Measurements from ENCODE around the gene ANKS1B. TPM values are rescaled to one million over a fixed set of nuclear protein-coding genes. Genes with fewer than 3 reads are reported as not detected.

The ANKS1B gene
- polyA plus RNA-seq, 1 donor: 4.8 TPM

DNA sequence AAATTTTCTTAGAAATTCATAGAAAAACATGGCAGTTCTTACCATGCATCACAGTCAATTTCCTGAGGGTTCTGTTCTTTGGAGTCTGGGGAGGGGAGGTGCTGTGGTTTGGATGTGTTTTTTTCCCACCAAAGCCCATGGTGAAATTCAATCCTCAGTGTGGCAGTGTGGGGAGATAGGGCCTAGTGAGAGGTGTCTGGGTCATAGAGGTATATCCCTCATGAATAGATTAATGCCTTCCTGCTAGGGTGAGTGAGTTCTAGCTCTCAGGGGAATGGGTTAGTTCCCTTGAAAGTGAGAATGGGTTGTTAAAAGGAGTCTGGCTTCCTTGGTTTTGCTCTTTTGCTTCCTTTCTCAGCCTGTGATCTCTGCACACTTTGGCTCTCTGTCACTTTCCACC, 1061.9 kb downstream of the ANKS1B start:
- no peak for DNase-seq

DNA sequence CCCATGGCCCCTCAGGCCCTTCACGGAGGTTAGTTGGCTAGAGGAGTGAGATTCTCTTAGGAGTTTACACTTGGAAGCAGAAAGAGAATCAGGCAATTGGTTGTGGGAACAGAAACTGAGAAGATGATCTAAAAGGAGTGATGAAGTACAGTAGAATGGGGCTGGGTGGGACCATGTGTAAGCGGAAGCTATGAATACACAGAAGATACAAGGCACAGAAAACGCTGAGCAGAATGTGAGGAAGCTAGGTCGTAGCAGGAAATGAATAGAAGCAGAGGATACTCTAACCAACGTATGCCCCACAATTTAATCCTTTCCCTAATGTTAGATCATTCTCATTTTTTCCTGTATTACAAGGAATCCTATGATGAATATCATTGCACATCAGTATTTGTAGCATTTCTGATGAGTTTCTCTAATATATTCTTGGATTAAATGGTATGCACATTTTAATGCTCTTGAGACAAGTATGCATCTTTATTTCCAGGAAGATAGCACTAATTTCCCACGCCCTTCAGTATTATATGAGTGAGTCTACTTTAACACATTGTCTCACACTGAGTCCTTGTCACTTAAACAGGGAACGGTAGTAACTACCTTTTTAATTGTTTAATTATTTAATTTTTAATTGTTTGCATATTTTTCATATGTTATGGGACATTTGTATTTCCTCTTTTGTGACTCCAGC, 1066.4 kb downstream of the ANKS1B start:
- no peak for DNase-seq

DNA sequence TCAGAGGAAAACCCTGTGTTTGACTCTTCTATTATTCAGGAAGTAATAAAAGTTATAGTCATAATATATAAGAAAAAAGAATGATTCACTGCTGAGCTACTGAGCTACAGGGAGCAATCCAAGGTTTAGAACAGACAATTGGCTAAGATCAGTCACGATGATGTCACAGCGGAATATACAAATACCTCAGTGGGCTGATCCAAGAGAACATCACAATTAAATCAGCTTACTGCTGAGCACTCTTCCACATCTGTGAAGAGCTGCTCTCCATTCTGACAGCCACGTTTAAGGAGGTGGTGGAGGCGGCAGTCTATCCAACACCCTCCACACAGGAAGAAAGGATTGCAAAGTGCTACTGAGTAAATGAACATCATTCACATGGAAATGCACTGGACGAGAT, 1068.6 kb downstream of the ANKS1B start:
- no peak for DNase-seq

DNA sequence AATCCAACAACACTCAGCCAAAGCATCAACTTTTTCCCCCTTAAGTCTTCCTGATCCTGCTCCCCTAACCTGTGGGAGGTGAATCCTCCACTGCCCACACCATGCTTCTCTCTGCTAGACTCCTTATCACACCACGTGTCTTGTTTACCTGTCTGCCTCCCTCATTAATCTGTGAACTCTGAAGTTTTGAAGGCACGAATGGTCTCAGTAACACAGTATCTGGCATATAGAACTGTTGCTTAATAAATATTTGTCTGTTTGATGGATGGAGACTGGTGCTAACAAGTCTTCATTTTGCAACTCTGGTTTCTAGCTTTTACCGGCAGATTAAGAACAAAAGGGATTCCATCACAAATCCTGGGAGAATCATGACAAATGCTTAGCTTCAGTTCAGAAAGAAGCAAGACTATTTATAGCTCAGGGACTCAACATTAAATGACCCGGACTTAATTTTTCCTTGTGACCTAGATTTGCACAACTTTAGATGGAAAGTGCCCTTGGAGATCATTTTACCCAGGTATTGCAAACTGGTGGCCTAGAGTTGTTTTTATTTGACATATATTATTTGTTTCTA, 1072.2 kb downstream of the ANKS1B start:
- DNase-seq: no peak

DNA sequence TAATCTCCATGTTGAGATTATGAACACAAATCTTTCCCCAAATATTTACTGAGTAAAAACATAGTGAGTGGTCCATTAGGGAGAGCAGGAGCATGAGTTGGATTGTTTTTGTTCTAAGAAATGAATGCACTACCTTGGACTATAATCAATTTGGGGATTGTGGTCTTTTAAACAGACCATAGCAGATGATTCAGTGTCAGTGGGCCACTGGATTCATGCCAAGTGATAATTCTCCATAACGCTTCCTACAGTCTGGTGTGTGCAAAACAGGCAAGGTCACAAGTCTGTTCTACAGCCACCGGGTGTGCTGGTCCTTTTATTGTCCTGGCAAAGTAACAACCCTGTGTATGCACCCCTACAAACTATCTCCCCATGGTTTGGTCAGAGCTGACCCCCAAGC, 1073.3 kb downstream of the ANKS1B start:
- no peak for DNase-seq

DNA sequence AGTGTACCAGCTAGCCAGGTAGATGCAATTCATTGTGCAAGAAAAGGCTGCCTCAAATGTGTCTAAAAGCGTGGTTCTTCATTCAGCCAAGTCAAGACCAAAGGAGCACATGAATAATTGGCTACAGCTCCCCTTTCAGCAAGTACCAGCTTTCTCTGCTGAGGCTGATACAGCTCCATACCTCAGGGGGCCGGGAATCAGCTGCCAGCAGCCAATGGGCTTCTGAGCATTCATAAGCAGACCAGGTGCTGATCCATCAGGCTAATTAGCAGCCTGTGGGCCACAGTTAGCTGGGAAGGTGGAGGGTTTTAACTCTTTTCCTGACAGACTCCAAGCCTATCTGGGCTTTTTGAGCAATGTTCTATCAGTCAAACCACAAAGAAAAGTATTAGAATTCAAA, 1075.0 kb downstream of the ANKS1B start:
- no peak for DNase-seq

DNA sequence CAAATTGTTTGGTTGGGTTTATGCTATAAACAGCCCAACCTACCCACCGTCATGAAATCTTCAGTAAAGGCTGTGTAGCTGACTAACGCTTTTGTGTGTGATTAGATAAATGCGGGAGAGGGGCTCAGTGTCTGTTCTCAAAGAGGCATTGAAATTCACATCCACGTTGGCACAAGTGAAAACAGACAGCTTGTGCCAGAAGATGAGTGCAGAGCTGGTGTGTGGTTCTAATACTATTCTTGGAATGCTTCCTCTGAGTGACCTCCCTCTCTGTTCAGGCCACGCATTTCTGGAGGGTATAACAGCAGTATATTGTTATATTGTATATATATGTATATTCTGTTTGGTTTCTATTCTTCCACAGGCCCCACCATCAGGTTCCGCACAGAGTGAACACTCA, 1075.9 kb downstream of the ANKS1B start:
- no peak for DNase-seq

DNA sequence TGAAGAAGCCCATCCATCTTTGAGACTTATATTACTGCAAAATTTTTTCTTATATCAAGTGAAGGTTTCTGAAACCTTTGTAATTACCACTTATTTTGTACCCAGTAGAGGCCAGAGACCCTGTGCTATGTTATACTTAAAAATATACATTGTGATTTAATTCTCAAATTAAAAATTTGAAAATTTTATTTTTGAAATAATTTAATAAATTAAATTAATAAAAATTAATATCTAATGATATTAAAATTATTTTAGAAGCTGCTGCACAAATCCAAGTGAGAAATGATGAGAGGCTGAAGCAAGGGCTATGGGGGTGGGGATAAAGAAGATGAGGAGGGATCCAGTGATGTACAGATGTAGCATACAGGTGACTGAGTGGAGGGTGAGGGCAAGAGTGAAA, 1080.9 kb downstream of the ANKS1B start:
- no peak for DNase-seq

DNA sequence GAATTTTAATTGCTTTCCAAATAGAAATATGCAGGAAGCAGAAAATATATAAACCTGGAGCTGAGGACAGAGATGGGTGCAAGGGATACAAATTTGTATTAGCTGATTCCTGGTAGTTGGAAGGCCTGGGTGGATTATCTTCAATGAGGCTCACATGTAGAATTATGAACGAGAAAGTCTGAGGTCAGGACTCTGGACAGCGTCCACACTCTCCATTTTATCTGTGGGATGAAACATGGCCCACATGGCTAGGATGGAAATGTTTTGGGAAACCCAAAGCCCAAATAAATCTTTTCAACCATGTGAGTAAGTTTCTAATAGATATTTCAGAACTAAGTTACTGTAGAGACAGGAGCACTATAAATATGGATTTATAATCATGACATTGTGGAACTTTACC, 1083.5 kb downstream of the ANKS1B start:
- DNase-seq: peak; percentile 37

DNA sequence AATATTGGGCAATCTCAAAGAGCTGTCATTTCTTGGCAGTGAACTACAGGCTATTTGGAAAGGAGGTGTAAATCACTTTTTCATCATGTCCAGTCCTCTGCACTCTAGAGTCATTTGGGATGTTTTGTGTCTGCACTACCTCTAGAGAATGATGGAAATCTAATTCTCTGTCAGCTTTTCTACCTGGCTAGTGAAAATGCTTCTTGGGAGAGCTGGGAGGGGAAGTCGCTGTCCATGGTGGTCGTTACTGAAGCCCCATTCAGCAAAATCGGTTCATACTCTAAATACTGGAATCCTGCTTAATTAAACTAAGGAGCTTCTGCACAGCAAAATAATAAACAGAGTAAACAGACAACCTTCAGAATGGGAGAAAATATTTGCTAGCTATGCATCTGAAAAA, 1087.8 kb downstream of the ANKS1B start:
- peak; percentile 50 for DNase-seq

DNA sequence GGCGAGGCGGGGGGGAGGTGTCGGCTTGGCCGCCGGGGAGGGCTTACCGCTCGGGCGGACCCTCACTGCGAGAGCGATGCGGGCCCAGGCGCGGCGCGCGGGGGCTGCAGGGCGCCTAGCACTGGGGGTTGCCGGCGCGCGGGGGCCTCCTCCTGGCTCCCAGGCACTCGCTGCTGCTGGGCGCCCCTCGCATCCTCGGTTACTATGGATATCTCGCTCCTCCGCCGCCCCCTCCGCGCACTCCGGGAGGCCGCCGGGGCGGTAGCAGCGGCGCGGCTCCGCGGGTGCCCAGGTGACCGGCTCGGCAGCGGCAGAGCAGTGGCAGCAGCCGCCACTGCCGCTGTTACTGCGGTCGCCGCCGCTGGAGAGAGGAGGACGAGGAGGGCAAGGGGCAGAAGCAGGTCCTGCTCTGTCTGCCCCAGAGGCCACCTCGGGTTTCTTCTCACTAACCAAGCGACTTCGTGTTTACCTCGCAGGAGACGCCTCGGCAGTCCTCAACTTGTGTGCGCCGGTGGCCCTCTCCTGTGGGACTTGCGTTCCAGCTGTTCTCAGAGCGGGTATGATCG, 1089.6 kb downstream of the ANKS1B start:
- DNase-seq: peak; percentile 30

DNA sequence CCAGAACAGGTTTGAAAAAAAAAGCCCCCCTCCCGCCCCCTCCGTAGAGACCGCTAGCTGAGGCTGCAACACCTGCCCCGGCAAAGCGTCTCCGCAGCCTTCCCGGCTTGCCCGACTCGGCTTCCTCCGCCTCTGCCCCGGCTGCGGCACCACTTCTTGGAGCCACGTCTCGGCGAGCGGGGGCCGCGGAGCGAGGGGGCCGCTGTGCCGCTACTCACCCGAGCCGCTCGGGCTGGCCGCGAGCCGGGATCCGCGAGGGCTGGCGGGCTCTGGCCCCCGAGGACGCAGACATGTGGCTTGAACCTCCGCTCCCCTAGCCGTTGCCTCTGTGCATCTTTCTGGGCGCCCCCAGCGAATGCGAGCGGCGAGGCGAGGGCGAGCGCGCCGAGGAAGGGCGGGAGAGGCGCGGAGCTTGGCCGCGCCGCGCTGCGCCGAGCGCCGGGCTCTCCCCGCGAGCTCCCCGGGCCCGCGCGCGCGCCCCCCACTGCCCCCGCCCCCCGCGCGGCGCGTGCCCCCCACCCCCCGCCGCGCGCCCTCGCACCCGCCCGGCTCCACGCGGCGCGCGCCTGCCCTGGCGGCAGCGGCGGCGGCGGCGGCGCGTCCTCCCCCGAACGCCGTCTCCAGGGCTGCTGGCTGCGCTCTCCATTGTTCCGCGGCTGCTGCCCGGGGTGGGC, 1090.2 kb downstream of the ANKS1B start:
- DNase-seq: peak; percentile 19

DNA sequence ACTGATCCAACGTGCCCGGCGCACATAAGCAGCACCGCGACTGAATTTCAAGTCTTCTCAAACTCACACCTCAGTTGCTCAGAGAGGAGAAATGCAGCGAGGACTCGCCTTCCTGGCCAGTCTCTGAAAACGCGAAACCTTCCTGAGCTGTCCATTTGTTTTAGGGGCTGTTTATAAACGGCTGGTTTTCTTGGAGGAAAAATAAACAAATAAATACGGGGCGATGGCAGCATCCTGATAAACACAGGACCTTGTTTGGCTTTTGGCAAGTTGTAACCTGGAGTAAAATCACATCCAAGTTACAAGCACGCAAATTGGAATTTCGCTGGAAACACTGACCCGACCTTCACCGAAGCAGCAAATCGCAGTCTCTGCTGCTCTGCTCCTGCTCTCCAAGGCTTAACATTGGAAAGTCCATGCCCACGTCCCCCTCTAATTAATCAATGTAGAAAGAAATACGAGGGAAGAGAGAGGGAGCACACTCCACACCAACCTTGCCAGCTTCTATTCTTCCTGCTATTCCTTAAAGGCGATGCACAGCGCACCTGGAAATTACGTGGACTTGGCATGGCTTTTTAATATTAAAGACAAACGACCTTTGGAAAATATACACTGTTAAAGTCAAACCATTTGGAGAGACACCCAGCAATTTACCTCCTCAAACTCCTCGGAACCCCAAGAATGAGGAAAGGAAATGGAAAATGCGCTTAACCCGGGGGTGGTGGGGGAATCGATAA, 1090.9 kb downstream of the ANKS1B start:
- DNase-seq: peak; percentile 7

DNA sequence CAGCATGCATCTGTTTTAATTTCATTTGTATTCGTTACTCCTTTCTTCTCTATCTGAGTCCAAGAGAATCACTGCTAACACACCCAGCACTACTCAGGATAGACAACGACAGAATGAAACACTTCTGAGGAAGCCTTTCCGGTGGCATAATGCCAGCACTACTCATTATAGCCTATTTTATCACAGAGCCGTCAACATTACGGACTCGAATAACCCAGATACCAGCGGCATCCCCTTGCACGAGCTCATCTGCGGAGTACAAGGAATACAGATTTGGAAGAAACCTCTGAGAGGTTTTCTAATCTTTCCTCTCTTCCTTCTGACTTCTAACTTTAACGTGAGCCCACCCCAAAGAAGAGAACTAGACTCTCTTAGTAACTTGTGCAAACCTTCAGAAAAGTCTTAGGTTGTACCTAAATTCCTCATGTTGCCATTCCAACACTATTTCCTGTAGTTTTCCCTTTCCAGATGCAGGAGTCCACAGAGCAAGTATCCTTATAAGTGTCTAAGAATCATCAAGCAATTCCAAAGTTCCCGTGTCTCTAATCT, 1091.5 kb downstream of the ANKS1B start:
- DNase-seq: peak; percentile 4

DNA sequence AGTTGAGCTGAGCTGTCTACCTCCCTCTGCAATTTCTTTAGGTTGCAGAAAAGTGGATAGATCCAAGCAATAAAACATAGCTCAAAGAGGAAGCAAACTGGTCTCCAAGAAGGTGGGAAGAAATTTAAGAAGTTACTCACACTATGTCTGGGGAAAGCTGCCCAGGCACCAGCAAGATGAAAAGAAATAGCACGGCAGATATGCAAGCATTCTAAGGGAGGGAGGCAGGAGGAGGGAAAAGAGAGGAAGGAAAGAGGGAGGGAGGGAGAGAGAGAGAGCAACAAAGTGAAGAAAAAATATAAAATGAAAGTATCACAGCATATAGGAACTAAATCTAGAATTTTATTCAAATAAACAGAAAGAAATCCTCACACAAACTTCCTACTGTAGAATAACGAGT, 1099.0 kb downstream of the ANKS1B start:
- DNase-seq: no peak

DNA sequence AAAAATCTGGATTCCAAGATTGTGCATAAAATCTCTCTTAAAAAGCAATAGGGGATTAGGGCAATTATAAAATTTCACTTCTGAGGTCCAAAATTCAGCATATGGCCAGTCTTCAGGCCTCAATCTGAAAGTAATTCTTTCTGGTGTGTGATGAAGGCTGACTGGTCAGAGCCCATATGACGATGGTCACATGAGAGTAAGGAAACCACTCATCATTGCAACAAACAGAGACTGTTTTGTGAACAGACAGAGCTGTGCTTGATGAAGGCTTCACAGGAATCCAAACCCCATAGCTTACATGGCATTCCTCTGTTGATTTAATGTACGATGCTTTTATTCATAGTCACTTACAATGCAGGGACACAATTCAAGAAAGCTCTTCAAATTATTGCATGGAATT, 1101.5 kb downstream of the ANKS1B start:
- DNase-seq: no peak

DNA sequence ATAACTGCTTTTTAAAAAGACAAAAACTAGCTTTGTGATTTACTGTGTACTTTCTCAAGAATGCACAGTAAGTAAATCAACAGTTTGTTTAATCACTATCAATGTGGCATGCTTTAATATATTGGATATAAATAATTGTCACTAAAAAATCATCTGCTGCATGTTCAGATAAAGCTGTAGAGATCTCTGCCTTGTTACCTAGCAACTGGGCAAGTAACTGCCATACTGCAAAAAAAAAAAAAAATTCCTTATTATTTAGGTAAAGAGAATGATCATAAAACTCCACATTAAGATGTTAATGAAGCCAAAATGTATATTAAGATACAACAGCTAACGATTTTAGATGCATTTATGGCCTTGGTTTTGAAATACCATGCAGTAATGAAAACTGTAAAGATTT, 1102.2 kb downstream of the ANKS1B start:
- no peak for DNase-seq

DNA sequence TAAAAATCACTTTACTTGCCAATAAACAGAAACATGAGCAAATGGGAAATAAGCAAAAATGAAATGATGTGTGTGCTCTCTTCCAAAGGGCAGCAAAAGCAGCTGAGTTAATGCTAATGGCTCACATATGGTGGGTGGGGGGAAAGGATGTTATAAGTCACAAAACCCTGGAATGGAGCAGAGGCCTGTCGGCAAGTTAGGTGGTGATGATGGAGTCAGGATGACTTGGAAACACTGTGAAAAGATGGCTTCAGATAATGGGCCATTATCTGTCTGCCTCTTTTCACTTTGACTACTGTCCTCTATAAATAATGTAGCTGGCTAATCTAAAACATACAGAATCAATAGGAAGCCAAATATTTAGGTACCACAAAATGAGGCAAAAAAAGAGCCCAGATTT, 1111.0 kb downstream of the ANKS1B start:
- DNase-seq: no peak

DNA sequence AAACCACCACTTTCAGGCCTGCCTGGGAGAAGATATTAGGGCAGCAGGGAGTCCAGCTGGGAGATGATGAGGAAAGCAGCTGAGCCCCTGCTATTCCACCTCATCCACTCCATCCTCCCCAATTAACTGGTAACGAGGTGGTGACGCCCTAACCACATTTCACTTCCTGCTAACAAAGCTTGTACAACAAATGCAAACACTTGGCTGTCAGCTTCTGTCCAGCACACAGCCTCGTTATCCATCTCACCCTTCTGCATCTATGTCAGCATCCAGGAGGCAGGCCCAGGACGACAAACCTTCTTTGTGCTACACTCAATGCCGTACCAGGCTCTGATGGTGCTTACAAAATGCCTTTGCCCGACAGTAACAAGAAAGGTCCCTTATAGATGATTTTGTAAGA, 1114.2 kb downstream of the ANKS1B start:
- DNase-seq: no peak

DNA sequence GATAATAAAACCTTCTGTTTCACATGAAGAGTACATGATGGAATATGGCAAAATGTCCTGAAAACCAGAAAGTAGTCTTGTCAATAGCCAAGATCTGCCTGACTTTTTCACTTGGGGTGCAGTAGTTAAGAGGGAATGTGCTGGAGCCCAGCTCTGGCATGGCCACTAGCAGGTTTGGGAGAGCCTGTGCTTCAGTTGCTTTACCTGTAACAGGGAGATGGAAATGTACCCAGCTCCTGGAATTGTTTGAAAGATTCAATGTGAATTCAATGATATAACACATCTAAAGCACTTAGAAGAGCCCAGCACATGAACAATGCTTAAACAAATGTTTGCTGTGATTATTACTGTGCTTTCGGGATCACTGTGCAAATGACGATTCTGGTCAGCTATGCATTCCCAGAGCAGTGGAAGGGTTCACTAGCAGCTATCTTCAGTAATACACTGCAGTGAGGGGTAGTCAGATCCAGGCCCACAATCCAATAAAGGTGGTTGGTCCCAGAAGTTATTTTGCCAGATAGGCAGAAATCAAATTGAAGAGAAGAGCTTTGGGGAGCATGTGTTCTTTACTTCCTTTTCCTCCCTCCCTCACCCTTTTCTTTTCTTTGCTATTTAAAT, 1114.7 kb downstream of the ANKS1B start:
- DNase-seq: no peak

DNA sequence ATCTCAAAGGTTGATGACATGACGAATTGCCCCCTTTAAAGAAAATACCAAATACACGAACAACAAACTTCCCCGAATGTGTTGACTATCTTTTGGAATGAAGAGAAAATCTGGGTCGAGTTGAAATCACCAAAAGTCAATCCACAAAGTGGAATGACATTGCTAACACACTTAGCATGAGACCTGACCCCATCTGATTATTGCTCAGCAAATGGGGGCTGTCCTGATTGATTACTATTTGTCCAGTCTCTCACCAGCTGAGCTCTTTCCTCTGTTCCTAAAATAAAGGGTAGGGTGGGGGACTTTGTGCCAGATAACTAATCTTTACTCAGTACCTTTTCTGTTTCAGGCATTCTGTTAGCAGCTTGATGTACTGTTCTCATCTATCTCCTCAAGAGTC, 1116.2 kb downstream of the ANKS1B start:
- DNase-seq: no peak

DNA sequence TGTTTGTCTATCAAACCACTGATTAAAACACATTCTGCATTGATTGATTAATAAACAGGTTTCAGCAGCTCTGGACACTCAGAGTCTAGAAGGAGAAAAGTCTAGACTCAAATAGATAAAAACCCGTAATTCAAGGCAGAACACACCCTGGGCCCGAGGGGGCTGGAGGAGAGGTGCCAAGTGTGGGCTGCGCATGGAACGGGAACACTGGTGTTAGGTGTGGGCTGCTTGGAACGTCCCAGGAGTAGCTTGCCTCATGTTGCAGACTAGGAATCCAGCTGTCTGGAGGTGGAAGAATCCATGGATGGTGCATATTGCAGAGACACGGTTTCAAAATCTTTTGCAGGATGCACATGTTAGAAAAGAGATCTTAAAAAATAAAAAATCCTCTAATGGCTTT, 1116.7 kb downstream of the ANKS1B start:
- no peak for DNase-seq

Data from left kidney (tissue), 2 donors.